Measurements from ENCODE around the gene RAC2.
A peak's percentile ranks its signal among the peaks of the same experiment; 100 is the strongest.
"Not testable (repeated sequence)": the region's sequence is repeated elsewhere in the genome, so short reads cannot be mapped to it uniquely, and the experiment has no call there.

Gene RAC2

DNA sequence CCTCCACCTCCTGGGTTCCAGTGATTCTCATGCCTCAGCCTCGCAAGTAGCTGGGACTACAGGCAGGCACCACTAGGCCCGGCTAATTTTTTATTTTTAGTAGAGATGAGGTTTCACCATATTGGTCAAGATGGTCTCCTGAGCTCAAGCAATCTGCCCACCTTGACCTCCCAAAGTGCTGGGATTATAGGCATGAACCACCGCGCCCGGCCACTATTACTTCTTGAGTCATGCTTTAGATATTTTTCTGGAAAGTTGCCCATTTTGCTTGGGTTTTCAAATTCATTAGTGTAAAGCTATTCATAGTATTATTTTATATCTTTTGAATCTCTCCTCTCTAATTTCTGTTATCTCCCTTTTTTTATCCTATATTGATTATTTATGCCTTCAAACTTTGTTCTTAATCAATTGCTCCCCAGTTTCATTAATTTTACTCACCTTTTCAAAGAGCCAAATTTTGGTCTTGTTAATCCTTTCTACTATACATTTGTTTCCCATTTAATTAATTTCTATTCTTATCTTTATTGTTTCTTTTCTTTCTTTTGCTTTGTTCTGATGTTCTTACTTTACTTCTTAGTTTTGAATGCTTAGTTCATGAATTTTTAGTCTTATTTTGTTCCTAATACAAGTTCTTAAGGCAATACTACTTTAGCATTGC lies 10.3 kb upstream of the RAC2 start:
- DNase-seq: no peak

DNA sequence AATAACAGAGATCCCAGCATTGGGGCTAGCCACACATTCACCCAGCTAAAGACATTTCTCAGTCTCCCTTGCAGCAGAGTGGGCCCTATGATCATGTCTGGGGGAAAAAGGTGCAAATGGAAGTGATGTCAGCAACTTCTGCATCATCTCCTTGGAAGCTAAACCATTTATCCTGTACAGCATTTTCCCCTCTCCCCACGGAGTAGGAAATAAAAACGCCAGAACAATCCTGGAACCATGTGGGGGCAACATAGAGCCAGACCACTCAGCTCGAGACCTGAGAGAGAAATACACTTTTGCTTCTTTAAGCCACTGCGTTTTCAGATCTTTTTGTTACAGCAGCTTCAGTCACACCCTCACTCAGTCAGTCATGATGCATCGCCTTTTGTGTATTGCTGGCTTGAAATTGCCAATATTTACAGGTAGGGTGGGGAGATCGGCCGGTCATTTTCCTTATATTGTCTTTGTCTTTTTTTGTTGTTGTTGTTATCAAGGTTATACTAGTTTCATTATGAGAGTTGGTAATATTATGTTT lies 9.1 kb upstream of the RAC2 start:
- DNase-seq: peak; percentile 9

DNA sequence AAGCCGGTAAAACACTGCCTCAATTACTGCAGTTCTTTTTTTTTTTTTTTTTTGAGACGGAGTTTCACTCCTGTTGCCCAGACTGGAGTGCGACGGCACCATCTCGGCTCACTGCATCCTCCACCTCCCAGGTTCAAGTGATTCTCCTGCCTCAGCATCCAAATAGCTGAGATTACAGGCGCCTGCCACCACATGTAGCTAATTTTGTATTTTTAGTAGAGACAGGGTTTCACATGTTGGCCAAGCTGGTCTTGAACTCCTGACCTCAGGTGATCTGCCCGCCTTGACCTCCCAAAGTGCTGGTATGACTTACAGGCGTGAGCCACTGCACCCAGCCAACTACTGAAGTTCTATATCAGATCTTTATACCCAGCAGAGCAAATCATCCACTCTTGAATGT lies 7.8 kb upstream of the RAC2 start:
- DNase-seq: not testable (repeated sequence)

DNA sequence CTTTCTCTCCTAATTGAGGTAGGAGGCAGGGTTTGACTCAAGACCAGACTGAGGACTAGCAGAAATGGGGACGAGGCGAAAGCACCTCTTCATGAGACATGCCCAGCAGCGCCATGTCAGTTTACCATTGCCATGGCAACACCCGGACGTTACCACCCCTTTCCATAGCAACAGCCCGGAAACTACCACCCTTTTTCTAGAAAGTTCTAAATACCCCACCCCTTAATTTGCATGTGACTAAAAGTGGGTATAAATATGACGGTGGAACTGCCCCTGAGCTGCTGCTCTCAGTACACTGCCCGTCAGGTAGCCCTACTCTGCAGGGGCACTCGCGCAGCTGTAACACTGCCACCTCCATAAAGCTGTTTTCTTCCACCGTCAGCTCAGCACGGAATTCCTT lies 5.9 kb upstream of the RAC2 start:
- no peak for DNase-seq

- DNase-seq: no peak
Measured at GRCh38 chr22:37248251-37248650, 4.2 kb upstream of the RAC2 start.

DNA sequence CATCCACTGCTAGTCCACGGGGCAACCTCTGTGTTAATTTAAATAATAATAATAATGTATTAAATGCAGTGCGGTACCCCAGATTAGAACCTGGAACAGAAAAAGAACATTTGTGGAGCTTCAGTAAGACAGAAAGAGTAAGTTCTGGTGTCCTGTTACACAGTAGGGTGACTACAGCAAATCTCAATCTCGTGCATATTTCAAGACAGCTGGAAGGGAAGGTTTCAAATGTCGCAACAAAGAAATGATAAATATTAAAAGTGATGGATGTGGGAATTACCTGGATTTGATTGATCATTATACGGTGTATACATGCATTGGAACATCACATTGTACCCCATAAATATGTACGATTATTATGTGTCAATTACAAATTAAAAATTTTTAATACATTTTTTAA lies 1.7 kb upstream of the RAC2 start:
- peak; percentile 22 for DNase-seq

DNA sequence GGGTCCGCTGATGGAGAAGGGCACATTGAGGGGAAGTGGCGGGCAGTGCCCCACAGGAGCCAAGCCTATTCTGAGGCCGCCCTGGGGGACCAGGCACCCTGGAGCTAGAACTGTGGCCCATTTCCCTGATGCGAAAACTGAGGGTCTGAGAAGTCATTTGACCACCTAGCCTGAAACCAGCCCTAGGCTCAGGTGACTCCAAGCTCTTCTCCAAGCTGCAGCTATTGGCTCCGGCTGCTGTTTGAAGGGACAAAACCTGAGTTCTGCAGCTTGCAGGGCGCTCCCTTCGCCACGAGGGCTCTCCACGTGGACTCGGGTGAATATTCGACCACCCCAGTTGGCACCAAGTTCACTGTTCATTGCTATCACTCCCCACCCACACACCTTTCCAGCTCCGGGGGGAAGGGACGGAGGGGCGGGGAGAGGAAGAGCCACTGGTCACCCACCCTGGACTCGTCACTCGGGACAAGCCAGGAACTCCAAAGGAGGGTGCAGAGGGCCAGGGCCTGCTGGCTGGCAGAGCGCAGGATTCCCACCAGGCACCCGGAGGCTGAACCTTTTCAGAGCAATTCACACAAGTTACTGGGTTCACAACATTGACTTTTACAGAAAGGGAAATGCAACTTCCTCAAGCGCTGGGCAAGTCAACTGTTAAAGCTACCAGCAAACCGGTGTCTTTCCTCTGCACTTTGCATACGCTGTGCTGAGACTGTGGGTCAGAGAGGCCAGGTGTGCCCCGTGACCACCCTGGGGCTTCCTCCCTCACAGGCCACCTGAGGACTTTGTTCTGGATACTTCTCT lies 1.1 kb upstream of the RAC2 start:
- DNase-seq: no peak

- DNase-seq: no peak
Measured at GRCh38 chr22:37243402-37244113, 511 bp downstream of the RAC2 start.

DNA sequence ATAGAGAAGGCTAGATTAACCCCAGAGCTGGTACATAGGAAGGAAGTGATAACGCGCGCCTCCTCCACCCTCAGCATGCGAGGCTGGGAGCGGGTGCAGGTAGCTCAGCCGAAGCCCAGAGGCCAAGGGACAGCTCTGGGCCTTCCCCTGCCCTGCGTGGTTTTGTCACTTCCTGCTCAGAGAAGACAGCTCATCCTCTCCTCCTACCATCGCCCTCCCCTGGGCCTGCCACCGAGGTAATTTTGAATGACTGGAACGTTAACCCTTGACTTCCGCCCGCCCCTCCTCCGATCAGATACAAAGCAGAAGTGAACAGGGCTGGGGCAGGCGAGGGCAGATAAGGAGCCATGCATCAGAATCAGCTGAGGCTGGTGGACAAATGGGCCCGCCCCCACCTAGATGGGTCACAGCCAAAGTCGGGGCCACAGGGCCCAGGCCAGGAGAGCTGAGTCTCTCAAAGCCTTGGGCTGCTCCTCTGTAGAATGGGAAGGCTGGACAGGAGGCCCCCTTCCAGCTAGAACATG lies 1.6 kb downstream of the RAC2 start:
- no peak for DNase-seq

- no peak for DNase-seq
Measured at GRCh38 chr22:37241351-37242142, 2.5 kb downstream of the RAC2 start.

DNA sequence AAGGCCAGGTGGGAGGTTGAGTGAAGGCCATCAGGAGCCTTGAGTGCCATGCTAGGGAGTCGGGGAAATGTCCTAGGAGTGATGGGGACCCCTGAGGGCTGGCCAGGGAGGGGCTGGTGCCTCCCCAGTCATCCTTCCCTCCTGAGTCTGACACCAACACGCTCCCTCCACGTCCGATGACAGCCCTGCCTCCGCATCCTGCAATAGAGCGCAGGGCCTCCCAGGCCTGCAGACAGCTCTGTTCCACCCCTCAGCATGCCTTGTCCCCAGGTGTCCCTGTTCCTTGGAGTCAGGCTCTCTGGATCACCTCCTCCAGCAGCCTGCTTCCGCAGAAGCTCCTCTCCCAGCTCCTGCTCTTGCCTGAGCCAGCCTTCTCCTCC lies 3.1 kb downstream of the RAC2 start:
- DNase-seq: no peak

- DNase-seq: no peak
Measured at GRCh38 chr22:37240240-37240940, 3.7 kb downstream of the RAC2 start.

DNA sequence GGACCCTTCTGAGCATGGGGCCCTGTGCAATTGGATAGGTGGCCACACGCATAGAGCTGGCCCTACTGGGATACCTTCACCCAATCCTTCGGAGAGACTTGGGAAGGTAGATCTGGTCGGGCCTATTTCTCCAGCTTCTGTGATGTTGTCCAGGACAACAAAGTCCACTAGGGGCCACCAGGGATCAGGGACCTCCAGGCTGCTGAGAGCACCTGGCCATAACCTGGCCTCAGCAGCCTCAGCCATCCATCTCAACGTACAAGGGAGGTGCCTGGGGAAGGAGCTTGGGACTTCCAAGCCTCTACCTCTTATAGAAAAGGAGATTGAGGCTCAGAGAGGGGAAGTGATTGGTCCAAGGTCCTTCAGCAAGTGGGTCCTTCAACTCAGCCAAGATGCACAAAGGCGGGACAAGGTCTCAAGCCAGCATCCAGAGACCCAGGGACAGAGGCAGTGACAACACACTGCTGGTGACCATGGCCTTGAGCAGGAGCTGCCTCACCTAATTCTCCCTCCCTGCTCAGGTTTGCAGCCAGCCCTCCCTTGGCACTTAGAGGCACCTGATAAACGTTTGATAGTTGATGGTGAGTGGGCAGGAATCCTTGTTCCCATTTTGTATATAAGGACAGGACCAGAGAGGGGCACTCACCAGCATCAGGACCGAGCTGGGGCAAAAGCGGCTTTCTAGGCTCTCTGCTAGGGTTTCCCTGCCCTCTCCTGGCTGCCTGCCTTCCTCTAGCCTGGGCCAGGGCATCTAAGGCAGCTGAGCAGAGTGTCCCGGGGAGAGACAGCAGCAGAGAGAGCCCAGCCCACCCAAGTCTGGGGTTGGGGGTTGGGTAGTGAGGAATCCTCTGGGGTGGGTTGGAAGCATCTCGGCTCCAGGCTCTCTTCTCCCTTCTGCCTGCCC lies 4.5 kb downstream of the RAC2 start:
- no peak for DNase-seq

DNA sequence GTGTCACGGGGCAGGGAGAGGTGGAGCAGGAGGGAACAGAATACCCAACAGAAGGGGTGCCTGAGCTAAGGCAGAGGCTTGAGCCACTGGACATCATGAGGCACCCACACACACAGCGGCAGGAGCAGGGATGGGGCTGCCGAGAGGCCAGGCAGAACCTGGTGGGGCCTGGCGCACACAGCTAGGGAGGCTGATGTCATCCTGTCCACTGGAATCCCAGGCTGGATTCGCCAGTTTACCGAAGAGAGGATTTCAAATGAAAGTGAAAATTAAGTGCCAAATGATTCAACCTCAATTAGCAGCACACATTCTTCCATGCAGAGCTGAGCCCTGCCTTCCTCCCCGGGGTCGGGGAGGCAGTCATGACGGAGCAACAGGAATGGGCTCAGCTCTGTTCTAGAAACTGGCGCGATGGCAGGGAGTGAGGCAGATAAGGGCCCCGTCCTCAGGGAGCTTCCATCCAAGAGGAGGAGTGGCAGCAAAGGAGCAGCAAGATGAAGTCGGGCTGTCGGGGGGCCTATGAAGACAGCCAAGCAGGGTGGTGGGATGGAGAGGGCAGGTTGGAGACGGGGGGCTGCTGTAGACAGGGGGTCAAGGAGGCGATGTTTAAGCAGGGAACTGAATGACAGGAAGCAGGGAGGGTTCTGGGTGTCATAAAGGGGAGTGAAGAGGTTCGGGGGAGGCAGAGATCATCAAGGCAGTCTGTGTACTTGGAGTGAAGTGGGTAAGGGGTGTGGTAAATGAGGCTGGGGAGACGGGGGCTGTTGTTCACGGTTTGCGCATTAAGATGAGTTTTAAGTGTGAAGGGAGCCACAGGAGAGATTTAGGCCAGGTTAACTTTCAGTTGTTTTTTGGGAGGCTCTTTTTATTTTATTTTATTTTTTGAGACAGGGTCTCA lies 6.4 kb downstream of the RAC2 start:
- DNase-seq: no peak

DNA sequence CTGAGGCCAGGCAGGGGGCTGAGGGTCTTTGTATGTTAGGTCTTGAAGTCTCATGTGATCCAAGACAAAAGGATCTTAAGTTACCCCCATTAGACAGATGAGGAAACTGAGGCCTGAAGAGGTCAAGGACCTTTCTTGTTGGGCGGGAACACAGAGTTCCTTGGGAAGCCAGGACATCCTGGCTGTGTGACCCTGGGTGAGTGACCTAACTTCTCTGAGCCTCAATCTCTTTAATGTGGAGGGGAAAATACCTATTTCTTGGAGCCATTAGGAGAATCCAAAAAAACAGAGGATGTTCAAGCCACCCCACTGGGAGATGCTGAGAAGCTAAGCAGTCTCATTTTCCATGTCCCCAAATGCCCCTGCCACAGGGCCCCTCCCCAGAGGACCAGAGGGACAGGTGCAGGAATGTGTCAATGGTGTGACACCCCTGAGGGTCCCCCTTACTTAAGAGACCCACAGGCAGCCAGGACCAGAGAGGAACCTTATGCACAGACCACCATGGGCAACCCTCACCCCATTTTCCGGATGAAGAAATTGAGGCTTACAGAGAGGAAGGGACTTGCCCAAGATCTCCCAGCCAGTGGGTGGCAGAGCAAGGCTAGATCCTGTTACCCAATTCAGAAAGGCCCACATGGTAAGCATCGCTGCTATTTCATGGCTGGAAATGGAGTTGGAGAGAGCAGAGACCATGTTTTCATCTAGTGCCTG lies 8.0 kb downstream of the RAC2 start:
- no peak for DNase-seq

DNA sequence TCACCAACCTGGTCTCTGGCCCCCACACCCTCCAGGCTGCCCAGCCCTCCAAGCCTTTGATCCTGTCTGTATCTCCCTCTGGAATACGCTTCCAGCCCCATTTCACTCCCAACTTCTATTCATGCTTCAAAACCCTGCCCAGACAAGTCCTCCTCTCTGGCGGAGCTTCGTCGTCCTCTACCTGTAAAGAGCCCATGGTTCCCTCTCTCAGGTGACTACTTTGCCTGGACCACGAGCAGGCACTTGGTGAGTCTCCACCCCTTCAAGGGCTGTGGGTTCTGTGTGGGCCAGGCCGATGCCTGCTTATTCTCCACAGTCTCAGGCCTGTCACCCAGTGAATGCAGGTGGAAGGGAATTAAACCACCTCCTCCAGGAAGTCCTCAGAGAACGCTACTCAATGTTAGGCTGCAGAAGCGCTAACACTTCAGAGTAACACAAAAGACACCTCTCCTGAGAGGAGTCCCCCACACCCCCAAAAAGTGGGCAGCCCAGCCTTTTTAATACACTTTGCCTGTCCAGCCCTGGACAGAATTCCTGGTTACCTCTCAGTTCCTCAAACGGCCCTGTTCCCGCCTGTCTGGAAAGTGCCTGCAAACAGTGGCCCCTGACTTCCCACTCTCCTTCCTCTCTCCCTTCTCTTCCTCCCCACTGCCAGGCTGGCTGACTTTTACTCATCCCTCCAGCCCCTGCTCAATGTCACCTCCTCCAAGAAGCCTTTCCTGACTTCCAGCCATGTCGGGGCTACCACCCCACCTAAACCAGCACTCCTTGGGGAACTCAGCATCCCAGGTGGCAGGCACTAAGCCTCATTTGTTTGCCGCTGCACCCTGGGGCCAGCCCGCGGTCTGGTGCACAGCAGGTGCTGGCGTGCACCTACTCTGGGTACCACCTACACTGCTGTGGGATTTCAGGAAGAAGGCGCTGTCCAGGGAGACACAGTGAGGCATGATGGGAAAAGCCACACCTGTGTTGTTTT lies 9.0 kb downstream of the RAC2 start:
- DNase-seq: no peak

GRCh38 chr22:37233751-37234631 lies 10.1 kb downstream of the RAC2 start:
- DNase-seq: peak; percentile 28
